GM13976 (cell line): Measurements from ENCODE around the gene LCN12.

ENCODE experiments used
- DNase-seq: peaks from one replicate; pipeline ENCODE4 v3.0.0; 2012; ENCODE audit warnings: low spot score
- CTCF ChIP-seq: IDR thresholded peaks from 2 replicates; pipeline ENCODE4 v1.5.1; 2012; ENCODE audit warnings: borderline replicate concordance, mild to moderate bottlenecking; ENCODE audit not compliant: insufficient read depth; ENCODE audit errors: extremely low read depth, missing control alignments, control extremely low read depth
- in situ Hi-C: fragments of 300-500 bp; cut with MboI; formaldehyde crosslinking; loops from one replicate; pipeline ENCODE4 v1.12.0; 2022; ENCODE audit warnings: low sequenced_read_pairs, mixed read lengths, inconsistent platforms; ENCODE audit not compliant: unreplicated experiment

LCN12 gene

DNA sequence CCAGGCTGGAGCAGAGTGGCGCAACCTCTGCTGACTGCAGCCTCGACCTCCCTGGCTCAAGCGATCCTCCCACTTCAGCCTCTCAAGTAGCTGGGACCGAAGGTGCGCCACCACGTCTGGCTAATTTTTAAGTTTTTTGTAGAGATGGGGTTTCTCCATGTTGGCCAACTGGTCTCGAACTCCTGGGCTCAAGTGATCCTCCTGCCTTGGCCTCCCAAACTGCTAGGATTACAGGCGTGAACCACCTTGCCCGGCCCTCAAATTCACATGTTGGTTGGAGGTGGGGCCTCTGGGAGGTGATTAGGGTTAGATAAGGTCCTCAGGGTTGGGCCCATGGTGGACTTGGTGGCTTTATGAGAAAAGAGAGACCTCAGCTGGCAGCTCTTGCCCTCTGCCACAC, 10.1 kb downstream of the LCN12 start:
- no peak for DNase-seq
- TF ChIP-seq CTCF: no peak
- in situ Hi-C loops: no loop called here

GRCh38 chr9:136962701-136963248, 10.7 kb downstream of the LCN12 start:
- TF ChIP-seq CTCF: no peak

GRCh38 chr9:136963341-136963740, 11.3 kb downstream of the LCN12 start:
- in situ Hi-C loops: no loop called here
- no peak for DNase-seq
- TF ChIP-seq CTCF: no peak

More at GRCh38 chr9:136962701-136963248, 10.7 kb downstream of the LCN12 start:
- in situ Hi-C loops: no loop called here
- no peak for DNase-seq

DNA sequence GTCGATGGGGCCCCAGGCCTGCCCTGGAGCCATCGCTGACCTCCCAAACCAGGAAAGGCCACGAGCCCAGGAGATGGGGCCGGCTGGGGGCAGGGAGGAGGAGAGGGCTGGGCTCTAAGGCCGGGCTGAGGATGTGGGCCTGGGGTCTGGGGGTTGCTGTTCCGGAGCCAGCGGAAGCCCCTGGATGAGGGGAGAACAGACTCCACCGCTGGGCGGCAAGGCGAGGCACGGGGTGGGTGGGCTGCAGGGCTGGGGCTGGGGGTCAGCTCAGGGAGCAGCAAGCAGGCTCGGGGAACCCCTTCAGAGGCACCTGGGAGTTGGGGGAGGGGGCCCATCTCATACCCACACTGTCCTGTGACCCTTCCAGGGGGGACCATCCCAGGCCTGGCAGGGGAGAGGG, 11.7 kb downstream of the LCN12 start:
- no peak for TF ChIP-seq CTCF
- no peak for DNase-seq
- in situ Hi-C loops: no loop called here

DNA sequence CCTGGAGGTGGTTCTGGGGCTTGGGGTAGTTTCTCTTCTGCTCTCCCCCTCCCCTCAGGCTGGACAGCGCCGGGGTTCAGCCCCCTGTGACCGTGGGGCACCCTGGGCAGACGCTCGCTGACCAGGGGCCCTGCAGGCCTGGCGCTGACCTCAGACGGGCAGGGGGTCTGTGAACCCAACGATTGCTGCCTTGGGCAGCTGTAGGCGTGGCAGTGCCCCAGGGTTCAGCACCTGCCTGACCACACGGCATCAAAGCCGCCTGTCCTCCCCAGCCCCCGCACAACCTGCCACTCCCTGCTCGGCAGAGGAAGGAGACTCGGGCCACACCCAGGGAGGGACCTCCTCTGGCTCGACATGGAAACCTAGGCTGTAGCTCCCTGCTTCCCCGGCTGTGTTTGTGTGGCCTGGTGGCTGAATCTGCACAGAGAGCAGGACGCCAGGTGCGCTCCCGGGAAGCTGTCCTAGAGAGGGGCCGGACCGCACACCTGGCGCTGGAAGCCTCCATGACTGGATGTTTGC, 12.2 kb downstream of the LCN12 start:
- in situ Hi-C loops: no loop called here
- no peak for DNase-seq
- no peak for TF ChIP-seq CTCF

- in situ Hi-C loops: no loop called here
- no peak for TF ChIP-seq CTCF
- DNase-seq: no peak
Observed at GRCh38 chr9:136964833-136965422, 12.9 kb downstream of the LCN12 start.
